Measurements from ENCODE around the gene MT1B. TPM values are rescaled to one million over a fixed set of nuclear protein-coding genes. Genes with fewer than 3 reads are reported as not detected.

The MT1B gene
- total and polyA plus RNA-seq, 2 of the 13 experiments (the other 11 are each of a cell fraction or from before 2014, with no cell fraction given): 0.89 TPM; not detected in 1

- TF ChIP-seq ZMAT5 (CRISPR knock-in tag; IDR thresholded peaks at IDR 0.05; ENCODE audit: borderline replicate concordance, low read depth) (no peak), ZNF446 (CRISPR knock-in tag; IDR thresholded peaks at IDR 0.05) (peak; percentile 87; the same call in 1 of the 2 replicates), TARDBP (CRISPR knock-in tag; IDR thresholded peaks at IDR 0.05) (peak; percentile 38), ZNF160 (CRISPR knock-in tag; IDR thresholded peaks at IDR 0.05) (peak; percentile 88), KLF9 (CRISPR knock-in tag; IDR thresholded peaks at IDR 0.05; ENCODE audit: low read depth) (peak; percentile 55; the same call in 1 of the 2 replicates), RORA (CRISPR knock-in tag; IDR thresholded peaks at IDR 0.05) (no peak), ZNF235 (CRISPR knock-in tag; IDR thresholded peaks at IDR 0.05; ENCODE audit: borderline replicate concordance) (no peak), ZNF3 (CRISPR knock-in tag; IDR thresholded peaks at IDR 0.05) (peak; percentile 25; the same call in 1 of the 2 replicates), NR2F1 (CRISPR knock-in tag; IDR thresholded peaks at IDR 0.05) (no peak), PBX3 (CRISPR knock-in tag; IDR thresholded peaks at IDR 0.05; ENCODE audit: borderline replicate concordance) (no peak), ZBTB40 (IDR thresholded peaks at IDR 0.05) (no peak), ZBTB40 (CRISPR knock-in tag; IDR thresholded peaks at IDR 0.05) (peak; percentile 87), ZBTB44 (CRISPR knock-in tag; IDR thresholded peaks at IDR 0.05) (no peak), ZNF564 (CRISPR knock-in tag; IDR thresholded peaks at IDR 0.05) (peak; percentile 93), AGO1 (IDR thresholded peaks at IDR 0.05; ENCODE audit: low read depth, low read length, poor library complexity, severe bottlenecking) (no peak)
Observed at GRCh38 chr16:56608043-56608875, 43.4 kb upstream of the MT1B start, which contains the start of gene MT2A (continued).
